IMR-90 (cell line): ENCODE results near the gene MOCS1. TPM values are rescaled to one million over a fixed set of nuclear protein-coding genes. Genes with fewer than 3 reads are reported as not detected.

Experiments
- ATAC-seq: fragments of 200-7000 bp; cut with Tn5 transposase; 2 replicates; pipeline ENCODE4 v1.9.1; 2020; ENCODE audit warnings: low read depth, mild to moderate bottlenecking, moderate library complexity
- BruUV-seq: library from RNA; stranded (reverse); fragments of 400-500 nt; replicated peaks from 2 replicates; lab custom pipeline; 2021; lab: Mats Ljungman, UMichigan
- CTCF ChIA-PET: fragments of 300-600 bp; formaldehyde crosslinking; extraction: SDS; loops from one replicate; lab custom pipeline; 2021; ENCODE audit warnings: antibody characterized with exemption; lab: Yijun Ruan, JAX
- POLR2A ChIA-PET: fragments of 300-600 bp; sonication (Branson Sonifier 250); formaldehyde crosslinking; loops from one replicate; lab custom pipeline; 2022; ENCODE audit warnings: antibody characterized with exemption; ENCODE audit not compliant: unreplicated experiment; lab: Charles Lee
- DNase-seq: peaks from one replicate; pipeline ENCODE4 v3.0.0; 2013
- H2AFZ ChIP-seq: replicated peaks from 2 replicates; pipeline ENCODE3; 2013; ENCODE audit warnings: low read length, mild to moderate bottlenecking; ENCODE audit not compliant: poor library complexity
- H2AK5ac ChIP-seq: 2 replicates; pipeline ENCODE4 v1.6.1; 2013; ENCODE audit warnings: low read depth, low read length, inconsistent platforms
- H2AK9ac ChIP-seq: replicated peaks from 2 replicates; pipeline ENCODE3; 2013; ENCODE audit warnings: mild to moderate bottlenecking, low read depth, low read length, moderate library complexity; ENCODE audit not compliant: poor library complexity
- H2BK120ac ChIP-seq: 2 replicates; pipeline ENCODE4 v1.6.1; 2013; ENCODE audit warnings: low read depth, low read length, inconsistent platforms
- H2BK15ac ChIP-seq: 3 replicates; pipeline ENCODE4 v1.6.1; 2013; ENCODE audit warnings: low read depth, low read length, inconsistent platforms
- H2BK20ac ChIP-seq: 2 replicates; pipeline ENCODE4 v1.6.1; 2013; ENCODE audit warnings: low read depth, mild to moderate bottlenecking, inconsistent platforms, low read length, moderate library complexity
- H2BK5ac ChIP-seq: 2 replicates; pipeline ENCODE4 v1.6.1; 2013; ENCODE audit warnings: mild to moderate bottlenecking, low read depth, low read length, inconsistent platforms; ENCODE audit not compliant: poor library complexity, severe bottlenecking
- H3K14ac ChIP-seq: replicated peaks from 2 replicates; pipeline ENCODE4 v1.6.1; 2013; ENCODE audit warnings: low read depth, low read length, inconsistent platforms
- H3K18ac ChIP-seq: 2 replicates; pipeline ENCODE4 v1.6.1; 2013; ENCODE audit warnings: low read depth, low read length, control low read depth
- H3K23ac ChIP-seq: 2 replicates; pipeline ENCODE4 v1.6.1; 2013; ENCODE audit warnings: low read depth, low read length, inconsistent platforms
- H3K27ac ChIP-seq: 2 replicates; pipeline ENCODE4 v1.5.1; 2013; ENCODE audit warnings: mild to moderate bottlenecking, control low read depth, low read length; ENCODE audit not compliant: insufficient read depth
- H3K27me3 ChIP-seq: 2 replicates; pipeline ENCODE4 v1.6.1; 2013; ENCODE audit warnings: low read length; ENCODE audit not compliant: control insufficient read depth, insufficient read depth
- H3K36me3 ChIP-seq: 2 replicates; pipeline ENCODE4 v1.6.1; 2013; ENCODE audit warnings: low read length, mixed read lengths; ENCODE audit not compliant: control insufficient read depth, insufficient read depth
- H3K4ac ChIP-seq: 2 replicates; pipeline ENCODE4 v1.6.1; 2013; ENCODE audit warnings: low read depth, low read length, inconsistent platforms
- H3K4me1 ChIP-seq: 2 replicates; pipeline ENCODE4 v1.6.1; 2013; ENCODE audit warnings: low read length, mixed read lengths; ENCODE audit not compliant: control insufficient read depth, insufficient read depth
- H3K4me2 ChIP-seq: 2 replicates; pipeline ENCODE4 v1.6.1; 2013; ENCODE audit warnings: low read depth, mild to moderate bottlenecking, control low read depth, low read length, moderate library complexity
- H3K4me3 ChIP-seq: 2 replicates; pipeline ENCODE4 v1.5.1; 2013; ENCODE audit warnings: low read depth, mild to moderate bottlenecking, control low read depth, low read length, moderate library complexity; ENCODE audit not compliant: insufficient read depth
- H3K56ac ChIP-seq: 2 replicates; pipeline ENCODE4 v1.6.1; 2013; ENCODE audit warnings: low read length, inconsistent platforms; ENCODE audit not compliant: insufficient read depth; ENCODE audit errors: extremely low read depth
- H3K79me1 ChIP-seq, 2 experiments: 2 replicates each; pipeline ENCODE4 v1.6.1; 2013; ENCODE audit warnings: low read length in 2 of 2, inconsistent platforms in 1 of 2, low read depth in 1 of 2
- H3K9ac ChIP-seq: 2 replicates; pipeline ENCODE4 v1.6.1; 2013; ENCODE audit warnings: low read depth, low read length, control low read depth
- H3K9me1 ChIP-seq: 2 replicates; pipeline ENCODE4 v1.6.1; 2013; ENCODE audit warnings: low read length, inconsistent platforms; ENCODE audit not compliant: insufficient read depth
- H3K9me3 ChIP-seq: 2 replicates; pipeline ENCODE4 v1.6.1; 2013; ENCODE audit warnings: low read length; ENCODE audit not compliant: control insufficient read depth, insufficient read depth
- H4K20me1 ChIP-seq: 2 replicates; pipeline ENCODE4 v1.6.1; 2013; ENCODE audit warnings: low read length, inconsistent platforms; ENCODE audit not compliant: insufficient read depth
- H4K5ac ChIP-seq: 2 replicates; pipeline ENCODE4 v1.6.1; 2013; ENCODE audit warnings: mild to moderate bottlenecking, low read depth, low read length, control low read depth
- H4K8ac ChIP-seq, 2 experiments: 2 replicates each; pipeline ENCODE4 v1.6.1; 2013; ENCODE audit warnings: low read depth in 2 of 2, low read length in 2 of 2, control low read depth in 1 of 2, inconsistent platforms in 1 of 2
- H4K91ac ChIP-seq: 2 replicates; pipeline ENCODE4 v1.6.1; 2013; ENCODE audit warnings: low read depth, low read length, inconsistent platforms; ENCODE audit not compliant: insufficient read depth
- CEBPB ChIP-seq: IDR thresholded peaks from 2 replicates; pipeline ENCODE4 v1.6.1; 2012; ENCODE audit warnings: low read depth, low read length, improper control_type of control experiment
- MAFK ChIP-seq: IDR thresholded peaks from 2 replicates; pipeline ENCODE4 v1.6.1; 2012; ENCODE audit warnings: low read depth, low read length, improper control_type of control experiment
- MAZ ChIP-seq: IDR thresholded peaks from 2 replicates; pipeline ENCODE4 v1.6.1; 2012; ENCODE audit warnings: low read depth, mild to moderate bottlenecking, low read length, improper control_type of control experiment, moderate library complexity, borderline replicate concordance
- MXI1 ChIP-seq: IDR thresholded peaks from 2 replicates; pipeline ENCODE4 v1.6.1; 2012; ENCODE audit warnings: low read depth, mild to moderate bottlenecking, low read length, moderate library complexity, borderline replicate concordance
- NFE2L2 ChIP-seq: fragments of 150-350 bp; IDR thresholded peaks from 2 replicates; pipeline ENCODE4 v1.6.1; 2016; ENCODE audit warnings: low read depth, mild to moderate bottlenecking, low read length
- RAD21 ChIP-seq: IDR thresholded peaks from 2 replicates; pipeline ENCODE4 v1.6.1; 2012; ENCODE audit warnings: low read length, improper control_type of control experiment
- USF2 ChIP-seq: fragments of 150-350 bp; IDR thresholded peaks from 2 replicates; pipeline ENCODE4 v1.6.1; 2017; ENCODE audit warnings: mild to moderate bottlenecking, antibody characterized with exemption, low read length, low read depth
- WGBS, 2 experiments: methylation state at CpG; one replicate each; pipeline versions ENCODE4 v1.1.5 to v1.1.7; 2013; ENCODE audit warnings: missing lambda C conversion rate in 2 of 2; ENCODE audit not compliant: insufficient read length in 1 of 2; ENCODE audit errors: extremely low coverage in 2 of 2; 5-methylcytosine and 5-hydroxymethylcytosine counted together
- dilution Hi-C: fragments of 300-500 bp; cut with HindIII; formaldehyde crosslinking; loops from one replicate; pipeline ENCODE4 v1.14.3; 2018; ENCODE audit warnings: low sequenced_read_pairs; ENCODE audit not compliant: unreplicated experiment
- in situ Hi-C: fragments of 300-500 bp; cut with MboI; formaldehyde crosslinking; loops from 3 replicates; pipeline ENCODE4 v1.14.3; 2019; ENCODE audit warnings: low sequenced_read_pairs, inconsistent platforms, mixed read lengths
- intact Hi-C: fragments of 100-400 bp; cut with micrococcal nuclease; formaldehyde crosslinking; loops from 2 replicates; pipeline ENCODE4 v1.10.0; 2022
- polyA plus RNA-seq, 3 experiments: library from polyadenylated mRNA; depleted of rRNA; stranded (reverse); fragments of >200 nt; gene quantifications; 2 replicates each; pipeline ENCODE4 v1.2.3, GENCODE V29; 2012; ENCODE audit warnings: low replicate concordance in 1 of 3
- total RNA-seq: library from RNA; depleted of rRNA; stranded (reverse); fragments of >200 nt; gene quantifications from 2 replicates; pipeline ENCODE4 v1.2.3, GENCODE V29; 2012
- TF ChIP-seq, protein P1 (sequence below): fragments of 150-350 bp; IDR thresholded peaks from 2 replicates; pipeline ENCODE4 v1.6.1; 2016; ENCODE audit warnings: low read depth, mild to moderate bottlenecking, low read length, moderate library complexity, borderline replicate concordance

The MOCS1 gene
- total and polyA plus RNA-seq, 2 of the 4 experiments (the other 2 are of a cell fraction): 5.5 to 9.5 TPM

- 100% methylated on average over 1 of the region's 4 CpGs; no CpG with 5 or more reads in 1 of the 2 experiments for WGBS, 2 experiments
- BruUV-seq: no TSS peak
- Histone ChIP-seq H3K4me1 (peaks cover 22% of the 10 kb centered on the region), H3K23ac (no peak overlapping the region), H3K9me1 (peaks cover 6% of the 10 kb centered on the region), H3K27ac (no peak overlapping the region), H2BK15ac (no peak overlapping the region), H4K20me1 (no peaks in the 10 kb centered on the region), H3K9ac (no peak overlapping the region), H4K5ac (no peak overlapping the region), H3K4me2 (no peak overlapping the region), H3K14ac (no peak overlapping the region), H2BK5ac (peak overlapping the region; percentile 20), H3K79me1 (peaks cover 28 to 38% of the 10 kb centered on the region in 2 experiments; a peak in 3 of 4 replicates), H4K8ac (no peak overlapping the region), H2BK20ac (no peak overlapping the region), H2BK120ac (no peak overlapping the region), H3K27me3 (no peaks in the 10 kb centered on the region), H3K36me3 (peaks cover 8% of the 10 kb centered on the region; the same call in 1 of the 2 replicates), H4K91ac (no peak overlapping the region), H2AFZ (no peak overlapping the region), H2AK5ac (no peak overlapping the region), H2AK9ac (no peak overlapping the region), H3K9me3 (no peaks in the 10 kb centered on the region), H3K56ac (no peak overlapping the region), H3K18ac (no peak overlapping the region), H3K4ac (no peak overlapping the region), H3K4me3 (no peak overlapping the region)
- ChIA-PET CTCF (no interaction called here), POLR2A (no interaction called here)
- DNase-seq (no peak), ATAC-seq (no peak)
- intact Hi-C loops: no loop called here
- in situ Hi-C loops: no loop called here
- TF ChIP-seq, protein P1, sequence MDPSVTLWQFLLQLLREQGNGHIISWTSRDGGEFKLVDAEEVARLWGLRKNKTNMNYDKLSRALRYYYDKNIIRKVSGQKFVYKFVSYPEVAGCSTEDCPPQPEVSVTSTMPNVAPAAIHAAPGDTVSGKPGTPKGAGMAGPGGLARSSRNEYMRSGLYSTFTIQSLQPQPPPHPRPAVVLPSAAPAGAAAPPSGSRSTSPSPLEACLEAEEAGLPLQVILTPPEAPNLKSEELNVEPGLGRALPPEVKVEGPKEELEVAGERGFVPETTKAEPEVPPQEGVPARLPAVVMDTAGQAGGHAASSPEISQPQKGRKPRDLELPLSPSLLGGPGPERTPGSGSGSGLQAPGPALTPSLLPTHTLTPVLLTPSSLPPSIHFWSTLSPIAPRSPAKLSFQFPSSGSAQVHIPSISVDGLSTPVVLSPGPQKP: no peak
- no peak for TF ChIP-seq USF2
- no peak for TF ChIP-seq MAFK
- TF ChIP-seq NFE2L2: no peak
- TF ChIP-seq MXI1: no peak
- no peak for TF ChIP-seq RAD21
- no peak for TF ChIP-seq MAZ
- TF ChIP-seq CEBPB: no peak
- dilution Hi-C loops: no loop called here
Measured at GRCh38 chr6:39930540-39930939, 3.7 kb downstream of the MOCS1 start.
